AG09309 (cell line): ENCODE results near the gene ERGIC1.

ENCODE experiments used
- DNase-seq: peaks from one replicate; pipeline ENCODE4 v3.0.0-alpha.2; 2010; ENCODE audit warnings: low read depth
- H3K4me3 ChIP-seq: 2 replicates; pipeline ENCODE4 v1.5.1; 2011; ENCODE audit warnings: mild to moderate bottlenecking, low read depth, low read length, moderate library complexity; ENCODE audit not compliant: control insufficient read depth
- CTCF ChIP-seq: IDR thresholded peaks from 2 replicates; pipeline ENCODE4 v1.5.1; 2011; ENCODE audit warnings: mild to moderate bottlenecking, low read depth, low read length, inconsistent platforms; ENCODE audit not compliant: insufficient read depth, control insufficient read depth; ENCODE audit errors: missing control alignments

ERGIC1 gene

DNA sequence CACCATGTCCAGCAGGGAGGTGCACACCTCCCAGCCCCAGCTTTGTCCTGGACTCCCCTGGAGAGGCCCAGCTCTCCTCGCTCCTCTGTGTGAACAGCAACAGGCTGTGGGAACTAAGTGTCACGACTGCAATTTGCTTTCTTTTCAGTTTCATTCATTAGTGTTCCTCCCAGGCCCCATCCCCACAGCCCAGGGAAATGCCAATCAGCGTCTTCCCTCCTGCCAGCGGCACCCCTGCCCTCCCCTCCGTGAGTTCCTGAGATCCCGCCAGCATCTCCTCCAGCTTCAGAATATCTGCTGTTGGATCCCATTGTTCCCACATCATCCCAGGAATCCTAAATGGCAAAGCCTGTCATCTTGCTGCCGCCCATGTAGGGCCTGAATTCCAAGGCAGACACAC lies 112.1 kb downstream of the ERGIC1 start:
- DNase-seq: no peak
- no peak for TF ChIP-seq CTCF
- no peak overlapping the region for H3K4me3 ChIP-seq

DNA sequence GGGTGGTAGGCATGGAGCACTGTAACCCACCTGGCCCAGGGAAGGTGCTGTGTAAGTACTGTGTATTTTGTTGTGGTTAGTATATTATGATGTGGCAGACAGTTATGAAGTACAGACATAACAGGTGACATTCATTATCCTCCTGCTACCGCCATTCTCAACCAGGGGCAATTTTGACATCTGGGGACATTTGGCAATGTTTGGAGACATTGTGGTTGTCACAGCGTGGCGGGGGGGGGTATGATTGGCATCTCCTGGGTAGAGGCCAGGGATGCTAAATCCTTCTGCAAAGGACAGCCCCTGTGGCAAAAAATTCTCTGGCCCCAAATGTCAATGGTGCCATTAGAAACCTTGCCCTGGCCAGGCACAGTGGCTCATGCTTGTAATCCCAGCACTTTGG lies 115.4 kb downstream of the ERGIC1 start:
- no peak for DNase-seq
- H3K4me3 ChIP-seq: no peak overlapping the region
- no peak for TF ChIP-seq CTCF

DNA sequence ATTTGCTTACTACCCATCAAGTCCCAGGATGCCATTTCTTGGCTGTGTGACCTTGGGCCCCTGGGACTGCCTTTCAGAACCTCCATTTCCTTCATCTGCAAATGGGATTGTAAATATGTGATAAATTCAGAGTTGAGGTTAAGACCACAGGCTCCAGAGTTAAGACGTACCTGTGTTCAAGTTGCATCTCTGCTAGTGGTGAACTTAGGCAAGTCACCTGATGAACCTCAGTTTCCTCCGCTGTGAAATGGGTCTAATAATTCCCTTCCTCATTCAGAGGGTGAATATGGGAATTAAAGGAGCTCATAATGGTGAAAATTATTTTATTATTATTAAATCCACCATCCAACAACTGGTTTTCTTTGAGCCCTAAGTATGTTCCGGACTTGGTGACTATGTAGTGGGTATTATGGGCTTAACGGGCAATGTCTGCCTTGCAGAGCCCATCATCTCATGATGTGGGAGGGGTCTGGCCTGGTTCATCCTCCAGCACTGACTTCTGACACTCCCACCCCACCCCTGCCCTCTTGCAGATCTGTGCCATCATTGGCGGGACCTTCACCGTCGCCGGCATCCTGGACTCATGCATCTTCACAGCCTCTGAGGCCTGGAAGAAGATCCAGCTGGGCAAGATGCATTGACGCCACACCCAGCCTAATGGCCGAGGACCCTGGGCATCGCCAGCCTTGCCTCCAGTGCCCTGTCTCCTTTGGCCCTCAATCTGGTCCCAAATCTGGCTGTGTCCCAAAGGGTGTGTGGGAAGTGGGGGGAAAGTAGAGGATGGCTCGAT lies 116.3 kb downstream of the ERGIC1 start:
- TF ChIP-seq CTCF: no peak
- H3K4me3 ChIP-seq: no peak overlapping the region
- DNase-seq: no peak

- DNase-seq: no peak
- TF ChIP-seq CTCF: no peak
- H3K4me3 ChIP-seq: no peak overlapping the region
Measured at GRCh38 chr5:172951371-172952033, 117.5 kb downstream of the ERGIC1 start.

DNA sequence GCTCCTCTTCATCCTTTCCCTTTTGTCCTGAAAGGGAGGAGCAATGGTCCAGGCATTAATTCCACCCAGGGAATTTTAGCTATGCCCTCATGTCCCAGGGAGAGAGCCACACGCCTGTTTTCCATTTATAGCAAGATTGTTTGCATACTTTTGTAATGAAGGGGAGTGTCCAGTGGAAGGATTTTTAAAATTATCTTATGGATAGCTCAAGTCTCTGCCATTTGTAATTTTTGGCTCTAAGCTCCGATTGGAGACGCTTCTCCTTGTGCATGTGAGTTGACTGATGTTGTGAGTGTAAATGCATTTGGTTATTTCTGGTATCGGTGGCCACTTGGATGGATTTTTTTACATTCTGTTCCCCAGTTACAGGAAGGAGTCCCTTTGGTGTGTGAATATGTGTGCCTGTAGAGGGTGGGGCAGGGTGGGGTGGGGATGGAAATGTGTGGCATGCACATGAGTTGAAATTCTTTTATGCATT lies 118.0 kb downstream of the ERGIC1 start:
- H3K4me3 ChIP-seq: no peak overlapping the region
- peak; percentile 46 for DNase-seq
- TF ChIP-seq CTCF: no peak

- DNase-seq: peak; percentile 96
- no peak for TF ChIP-seq CTCF
- H3K4me3 ChIP-seq: peak overlapping the region; percentile 16; the same call in 1 of the 2 replicates
Measured at GRCh38 chr5:172953776-172954675, 120.0 kb downstream of the ERGIC1 start.
